MM.1S (cell line): Measurements from ENCODE around the gene ZNF354C.

Source experiments
- DNase-seq: peaks from one replicate; pipeline ENCODE4 v3.0.0-alpha.2; 2015
- H2AFZ ChIP-seq: fragments of 300-600 bp; sonication (generic); 2 replicates; pipeline ENCODE4 v1.6.0; 2016; ENCODE audit warnings: antibody characterized with exemption, low read length
- H3F3A ChIP-seq: fragments of 300-600 bp; sonication (generic); 2 replicates; pipeline ENCODE4 v1.6.1; 2016; ENCODE audit warnings: mild to moderate bottlenecking, antibody characterized with exemption, low read length, moderate library complexity, mixed read lengths; ENCODE audit not compliant: insufficient read depth
- H3K27ac ChIP-seq: fragments of 300-600 bp; sonication (generic); 2 replicates; pipeline ENCODE4 v1.5.1; 2016; ENCODE audit warnings: mild to moderate bottlenecking, low read length
- H3K27me3 ChIP-seq: fragments of 300-600 bp; sonication (generic); replicated peaks from 2 replicates; pipeline ENCODE4 v1.6.0; 2016; ENCODE audit warnings: low read length; ENCODE audit not compliant: insufficient read depth
- H3K36me3 ChIP-seq: fragments of 300-600 bp; sonication (generic); replicated peaks from 2 replicates; pipeline ENCODE4 v1.6.1; 2016; ENCODE audit warnings: mild to moderate bottlenecking, low read length, mixed read lengths; ENCODE audit not compliant: insufficient read depth
- H3K4me1 ChIP-seq: fragments of 300-600 bp; sonication (generic); 2 replicates; pipeline ENCODE4 v1.6.1; 2016; ENCODE audit warnings: low read length, mixed read lengths
- H3K4me2 ChIP-seq: fragments of 300-600 bp; sonication (generic); 2 replicates; pipeline ENCODE4 v1.6.0; 2016; ENCODE audit warnings: low read depth, low read length
- H3K4me3 ChIP-seq: fragments of 300-600 bp; sonication (generic); 2 replicates; pipeline ENCODE4 v1.5.1; 2016; ENCODE audit warnings: low read length, mixed read lengths
- H3K79me2 ChIP-seq: fragments of 300-600 bp; sonication (generic); 2 replicates; pipeline ENCODE4 v1.6.1; 2016; ENCODE audit warnings: mixed run types, low read length, mixed read lengths
- H3K9ac ChIP-seq: fragments of 300-600 bp; sonication (generic); 2 replicates; pipeline ENCODE4 v1.6.1; 2016; ENCODE audit warnings: low read length, mixed read lengths
- H3K9me2 ChIP-seq: fragments of 300-600 bp; sonication (generic); replicated peaks from 2 replicates; pipeline ENCODE4 v1.6.1; 2016; ENCODE audit warnings: mild to moderate bottlenecking, low read length, mixed read lengths; ENCODE audit not compliant: insufficient read depth
- H3K9me3 ChIP-seq: fragments of 300-600 bp; sonication (generic); replicated peaks from 2 replicates; pipeline ENCODE4 v1.6.1; 2016; ENCODE audit warnings: mild to moderate bottlenecking, low read length, mixed read lengths; ENCODE audit not compliant: insufficient read depth
- H4K20me1 ChIP-seq: fragments of 300-600 bp; sonication (generic); 2 replicates; pipeline ENCODE4 v1.6.1; 2016; ENCODE audit warnings: mild to moderate bottlenecking, low read length, moderate library complexity, mixed read lengths; ENCODE audit not compliant: insufficient read depth
- CTCF ChIP-seq: fragments of 300-600 bp; sonication (generic); IDR thresholded peaks from 2 replicates; pipeline ENCODE4 v1.5.1; 2016; ENCODE audit warnings: antibody characterized with exemption, low read length, mixed read lengths
- EZH2 ChIP-seq: fragments of 300-600 bp; sonication (generic); optimal IDR thresholded peaks from 2 replicates; pipeline ENCODE3; 2017; ENCODE audit warnings: low read depth, mild to moderate bottlenecking, antibody characterized with exemption, low read length, mixed read lengths
- EZH2phosphoT487 ChIP-seq: fragments of 300-600 bp; sonication (generic); IDR thresholded peaks from 2 replicates; pipeline ENCODE4 v1.6.1; 2018; ENCODE audit warnings: antibody characterized with exemption, low read length

The ZNF354C gene

GRCh38 chr5:179130101-179130681 lies 70.0 kb downstream of the ZNF354C start:
- no peak overlapping the region for H3K4me2 ChIP-seq
- no peak overlapping the region for H3K27ac ChIP-seq
- no peak overlapping the region for H3K4me3 ChIP-seq
- TF ChIP-seq EZH2phosphoT487 (no peak), CTCF (no peak)
- no peaks in the 10 kb centered on the region for H3F3A ChIP-seq
- H3K36me3 ChIP-seq: no peaks in the 10 kb centered on the region
- H3K9ac ChIP-seq: no peak overlapping the region
- H3K27me3 ChIP-seq: peaks cover 24% of the 10 kb centered on the region
- no peaks in the 10 kb centered on the region for H3K9me3 ChIP-seq
- H3K79me2 ChIP-seq: no peaks in the 10 kb centered on the region
- H3K4me1 ChIP-seq: no peaks in the 10 kb centered on the region
- H3K9me2 ChIP-seq: no peaks in the 10 kb centered on the region
- DNase-seq: no peak
- H2AFZ ChIP-seq: no peak overlapping the region
- no peaks in the 10 kb centered on the region for H4K20me1 ChIP-seq

- H3K27me3 ChIP-seq: peaks cover 25% of the 10 kb centered on the region
- H3K36me3 ChIP-seq: no peaks in the 10 kb centered on the region
- no peaks in the 10 kb centered on the region for H3K4me1 ChIP-seq
- no peaks in the 10 kb centered on the region for H3F3A ChIP-seq
- H3K9me2 ChIP-seq: no peaks in the 10 kb centered on the region
- H3K4me3 ChIP-seq: no peak overlapping the region
- H4K20me1 ChIP-seq: no peaks in the 10 kb centered on the region
- no peaks in the 10 kb centered on the region for H3K9me3 ChIP-seq
- H2AFZ ChIP-seq: no peak overlapping the region
- no peak for TF ChIP-seq EZH2phosphoT487
- TF ChIP-seq EZH2: no peak
- TF ChIP-seq CTCF: no peak
- no peak overlapping the region for H3K4me2 ChIP-seq
- DNase-seq: no peak
- H3K9ac ChIP-seq: no peak overlapping the region
- H3K79me2 ChIP-seq: no peaks in the 10 kb centered on the region
- H3K27ac ChIP-seq: no peak overlapping the region
Measured at GRCh38 chr5:179131321-179131835, 71.2 kb downstream of the ZNF354C start.

GRCh38 chr5:179131886-179132585 lies 71.9 kb downstream of the ZNF354C start:
- Histone ChIP-seq H3K79me2 (no peaks in the 10 kb centered on the region), H3K9ac (no peak overlapping the region), H3K27ac (no peak overlapping the region), H3K27me3 (peaks cover 25% of the 10 kb centered on the region), H4K20me1 (no peaks in the 10 kb centered on the region), H3K4me2 (no peak overlapping the region), H3K36me3 (no peaks in the 10 kb centered on the region), H3K4me1 (no peaks in the 10 kb centered on the region), H3K4me3 (no peak overlapping the region), H3F3A (no peaks in the 10 kb centered on the region), H3K9me3 (no peaks in the 10 kb centered on the region), H3K9me2 (no peaks in the 10 kb centered on the region), H2AFZ (no peak overlapping the region)
- TF ChIP-seq EZH2: no peak
- TF ChIP-seq CTCF: no peak
- TF ChIP-seq EZH2phosphoT487: no peak
- DNase-seq: no peak
